Breast epithelium (tissue), 3 donors: Measurements from ENCODE around the gene STX8.

Experiments used
- POLR2A ChIP-seq: fragments of 450-650 bp; IDR thresholded peaks from one replicate; pipeline ENCODE4 v1.6.1; 2016; ENCODE audit warnings: antibody characterized with exemption, mild to moderate bottlenecking, moderate library complexity
- TF ChIP-seq, protein P1 (sequence below), 3 donors: fragments of 450-650 bp; IDR thresholded peaks; one replicate each; pipeline ENCODE4 v1.5.1; 2016 to 2017; ENCODE audit warnings: antibody characterized with exemption in 3 of 3, mild to moderate bottlenecking in 3 of 3, moderate library complexity in 3 of 3

DNA sequence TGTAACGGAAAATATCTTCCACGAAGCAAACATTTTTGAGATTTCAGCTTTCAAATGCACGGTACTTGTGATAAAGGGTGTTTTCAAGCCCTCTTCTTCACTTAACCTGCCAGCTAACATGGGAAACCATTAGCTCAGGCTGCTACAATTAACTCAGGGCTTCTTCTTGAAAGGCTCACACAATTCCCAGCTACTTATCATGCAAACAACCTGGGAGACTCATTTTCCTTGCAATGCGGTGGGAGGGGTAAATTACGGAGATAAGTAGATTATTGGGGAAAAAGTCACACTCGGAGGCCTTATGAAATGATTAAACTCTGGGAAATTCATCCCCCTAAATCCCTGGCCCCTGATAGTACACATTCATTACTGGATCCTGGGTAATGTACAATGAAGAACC lies 266.4 kb downstream of the STX8 start:
- TF ChIP-seq, protein P1, sequence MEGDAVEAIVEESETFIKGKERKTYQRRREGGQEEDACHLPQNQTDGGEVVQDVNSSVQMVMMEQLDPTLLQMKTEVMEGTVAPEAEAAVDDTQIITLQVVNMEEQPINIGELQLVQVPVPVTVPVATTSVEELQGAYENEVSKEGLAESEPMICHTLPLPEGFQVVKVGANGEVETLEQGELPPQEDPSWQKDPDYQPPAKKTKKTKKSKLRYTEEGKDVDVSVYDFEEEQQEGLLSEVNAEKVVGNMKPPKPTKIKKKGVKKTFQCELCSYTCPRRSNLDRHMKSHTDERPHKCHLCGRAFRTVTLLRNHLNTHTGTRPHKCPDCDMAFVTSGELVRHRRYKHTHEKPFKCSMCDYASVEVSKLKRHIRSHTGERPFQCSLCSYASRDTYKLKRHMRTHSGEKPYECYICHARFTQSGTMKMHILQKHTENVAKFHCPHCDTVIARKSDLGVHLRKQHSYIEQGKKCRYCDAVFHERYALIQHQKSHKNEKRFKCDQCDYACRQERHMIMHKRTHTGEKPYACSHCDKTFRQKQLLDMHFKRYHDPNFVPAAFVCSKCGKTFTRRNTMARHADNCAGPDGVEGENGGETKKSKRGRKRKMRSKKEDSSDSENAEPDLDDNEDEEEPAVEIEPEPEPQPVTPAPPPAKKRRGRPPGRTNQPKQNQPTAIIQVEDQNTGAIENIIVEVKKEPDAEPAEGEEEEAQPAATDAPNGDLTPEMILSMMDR (IDR thresholded peaks at IDR 0.05): no peak
- TF ChIP-seq POLR2A: no peak
